ENCODE results near the gene CNN3. TPM values are rescaled to one million over a fixed set of nuclear protein-coding genes. Genes with fewer than 3 reads are reported as not detected.

CNN3 gene
- polyA plus RNA-seq, 2 of the 4 experiments (the other 2 are of a cell fraction) = 61.6 to 83.4 TPM

DNA sequence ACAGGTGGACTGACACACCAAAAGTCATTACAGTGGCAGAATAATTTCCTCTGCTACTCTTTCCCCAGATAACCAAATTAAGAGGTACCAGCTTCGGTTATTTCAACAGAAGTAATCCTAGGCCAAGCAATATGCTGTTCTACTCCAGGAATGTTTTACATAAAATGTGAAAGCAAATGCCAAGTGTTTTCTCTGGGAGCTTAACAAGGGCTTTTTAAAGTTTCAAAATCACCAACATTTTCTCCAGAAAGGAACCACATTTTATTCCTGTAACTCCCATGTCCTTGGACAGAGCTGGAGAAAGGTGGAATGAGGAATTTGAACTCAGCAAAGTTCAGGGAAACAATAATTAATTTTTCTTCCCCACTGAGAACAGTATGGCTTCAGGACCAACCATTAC lies 27.2 kb downstream of the CNN3 start:
- Histone ChIP-seq H3K27ac (no peak overlapping the region), H3K4me3 (no peak overlapping the region)

GRCh38 chr1:94898491-94899385 lies 28.2 kb downstream of the CNN3 start:
- ATAC-seq = no peak
- TF ChIP-seq, protein P1, sequence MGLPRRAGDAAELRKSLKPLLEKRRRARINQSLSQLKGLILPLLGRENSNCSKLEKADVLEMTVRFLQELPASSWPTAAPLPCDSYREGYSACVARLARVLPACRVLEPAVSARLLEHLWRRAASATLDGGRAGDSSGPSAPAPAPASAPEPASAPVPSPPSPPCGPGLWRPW (IDR thresholded peaks at IDR 0.05) = no peak
- TF ChIP-seq EP300 (IDR thresholded peaks at IDR 0.05) (no peak), SREBF2 (IDR thresholded peaks at IDR 0.05) (no peak), ESRRA (IDR thresholded peaks at IDR 0.05; ENCODE audit: borderline replicate concordance, low read length) (no peak), HMGXB4 (CRISPR knock-in tag; IDR thresholded peaks at IDR 0.05; ENCODE audit: borderline replicate concordance) (no peak), EHF (CRISPR knock-in tag; IDR thresholded peaks at IDR 0.05) (no peak), PHF8 (IDR thresholded peaks at IDR 0.05; ENCODE audit: borderline replicate concordance, low read depth) (no peak), E2F6 (IDR thresholded peaks at IDR 0.05; ENCODE audit: borderline replicate concordance, low read depth) (no peak), JUNB (IDR thresholded peaks at IDR 0.05) (no peak), RARB (CRISPR knock-in tag; IDR thresholded peaks at IDR 0.05) (no peak), MAZ (IDR thresholded peaks at IDR 0.05; ENCODE audit: borderline replicate concordance, low read depth, low read length) (no peak), CEBPB (IDR thresholded peaks at IDR 0.05) (no peak), ZC3H11A (IDR thresholded peaks at IDR 0.05) (no peak), RNF2 (IDR thresholded peaks at IDR 0.05; ENCODE audit: borderline replicate concordance, low read depth) (no peak), JUN (IDR thresholded peaks at IDR 0.05) (no peak), ELK1 (IDR thresholded peaks at IDR 0.05; ENCODE audit: low read depth, low read length) (no peak), NPAS2 (CRISPR knock-in tag; IDR thresholded peaks at IDR 0.05; ENCODE audit: borderline replicate concordance) (no peak), RFX5 (IDR thresholded peaks at IDR 0.05) (no peak)
- POLR2A ChIA-PET = no interaction called here
- no peak for FAIRE-seq
- H3K4me2 ChIP-seq = no peak overlapping the region
- DNase-seq (ENCODE audit: low read depth in 1 of 2, low spot score in 1 of 2) = no peak
- H3K4me3 ChIP-seq = no peak overlapping the region
- H3K4me1 ChIP-seq = peaks cover 5% of the 10 kb centered on the region; the same call in 2 of the 3 replicates
- no peaks in the 10 kb centered on the region for H3K9me3 ChIP-seq
- 89% methylated on average over 7 of the region's 7 CpGs for WGBS (ENCODE audit: missing lambda C conversion rate)
- no peak overlapping the region for H3K27ac ChIP-seq
- CTCF ChIA-PET = interaction anchor here (1.2 to 2.4 kb wide), 3 partner anchors 44 to 145 kb away, joined by 5 to 9 read pairs (median 8); no protein-coding TSS in a partner anchor

More for the DNA sequence above, 27.2 kb downstream of the CNN3 start:
- H3K9me3 ChIP-seq = no peaks in the 10 kb centered on the region
- 90% methylated on average over 1 of the region's 1 CpG for WGBS (ENCODE audit: missing lambda C conversion rate)
- H3K4me1 ChIP-seq = peaks cover 8% of the 10 kb centered on the region; the same call in 2 of the 3 replicates
- ChIA-PET POLR2A (no interaction called here), CTCF (interaction anchor here (1.1 to 1.4 kb wide), 2 partner anchors 45 to 142 kb away, joined by 3 to 5 read pairs; no protein-coding TSS in a partner anchor)
- TF ChIP-seq HOXA7 (CRISPR knock-in tag; IDR thresholded peaks at IDR 0.05) (no peak), ESRRA (IDR thresholded peaks at IDR 0.05; ENCODE audit: borderline replicate concordance, low read length) (no peak), FOSB (CRISPR knock-in tag; IDR thresholded peaks at IDR 0.05) (no peak), EHF (CRISPR knock-in tag; IDR thresholded peaks at IDR 0.05) (no peak), RARB (CRISPR knock-in tag; IDR thresholded peaks at IDR 0.05) (no peak), KDM1A (IDR thresholded peaks at IDR 0.05; ENCODE audit: low read depth) (no peak), HDAC2 (IDR thresholded peaks at IDR 0.05) (no peak), ZC3H11A (IDR thresholded peaks at IDR 0.05) (no peak), TFCP2L1 (CRISPR knock-in tag; IDR thresholded peaks at IDR 0.05) (no peak), NFE2L2 (conservative IDR thresholded peaks at IDR 0.05; ENCODE audit: low read length) (no peak), BCL3 (IDR thresholded peaks at IDR 0.05) (no peak), SREBF2 (IDR thresholded peaks at IDR 0.05) (no peak), TP53 (CRISPR knock-in tag; IDR thresholded peaks at IDR 0.05) (no peak), ZNF302 (CRISPR knock-in tag; IDR thresholded peaks at IDR 0.05) (no peak)
- TF ChIP-seq, protein P2, sequence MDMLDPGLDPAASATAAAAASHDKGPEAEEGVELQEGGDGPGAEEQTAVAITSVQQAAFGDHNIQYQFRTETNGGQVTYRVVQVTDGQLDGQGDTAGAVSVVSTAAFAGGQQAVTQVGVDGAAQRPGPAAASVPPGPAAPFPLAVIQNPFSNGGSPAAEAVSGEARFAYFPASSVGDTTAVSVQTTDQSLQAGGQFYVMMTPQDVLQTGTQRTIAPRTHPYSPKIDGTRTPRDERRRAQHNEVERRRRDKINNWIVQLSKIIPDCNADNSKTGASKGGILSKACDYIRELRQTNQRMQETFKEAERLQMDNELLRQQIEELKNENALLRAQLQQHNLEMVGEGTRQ (IDR thresholded peaks at IDR 0.05) = no peak
- TF ChIP-seq, protein P1 (IDR thresholded peaks at IDR 0.05) = no peak
- TF ChIP-seq, protein P3, sequence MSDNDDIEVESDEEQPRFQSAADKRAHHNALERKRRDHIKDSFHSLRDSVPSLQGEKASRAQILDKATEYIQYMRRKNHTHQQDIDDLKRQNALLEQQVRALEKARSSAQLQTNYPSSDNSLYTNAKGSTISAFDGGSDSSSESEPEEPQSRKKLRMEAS (IDR thresholded peaks at IDR 0.05) = no peak
- FAIRE-seq = no peak
- no peak for ATAC-seq
- no peak overlapping the region for H3K4me2 ChIP-seq
- DNase-seq (ENCODE audit: low read depth in 1 of 2, low spot score in 1 of 2) = no peak

All from A549 (cell line).